ENCODE data around the gene PWWP2B.

DNA sequence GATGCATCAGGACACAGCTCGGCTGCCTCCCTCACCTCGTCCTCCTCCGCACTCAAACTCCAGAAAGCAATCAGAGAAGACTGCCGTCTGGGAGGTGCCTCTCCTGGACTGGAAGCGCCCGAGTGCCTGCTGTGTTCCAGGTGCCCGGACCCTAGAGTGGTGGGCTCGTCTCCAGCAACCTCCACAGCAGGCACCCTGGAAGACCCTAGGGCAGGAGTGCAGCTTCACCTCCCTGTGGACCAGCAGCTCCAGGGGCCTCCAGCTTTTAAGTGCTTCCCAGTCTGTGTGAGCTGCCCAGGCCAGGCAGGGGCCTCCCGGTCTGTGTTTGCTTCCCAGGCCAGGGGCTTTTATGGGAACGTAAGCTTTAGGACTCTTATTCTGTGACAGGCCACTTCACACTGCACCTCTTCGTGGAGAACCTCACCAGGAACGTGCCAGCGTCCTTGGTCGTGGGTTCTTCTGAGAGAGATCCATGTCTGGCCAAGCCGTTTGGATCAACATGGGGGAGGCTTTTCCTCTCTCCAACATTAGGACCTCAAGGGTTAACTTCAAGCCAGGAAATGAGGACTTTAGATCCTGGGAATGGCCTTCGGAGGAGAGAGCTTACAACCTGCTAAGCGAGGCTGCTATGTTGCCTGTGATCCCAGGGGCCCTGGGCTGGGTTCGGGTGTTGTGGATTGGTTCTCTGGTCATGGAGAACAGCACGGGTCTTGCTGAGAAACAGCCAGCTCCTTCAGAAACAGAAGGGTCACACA lies 5.9 kb upstream of the PWWP2B start:
- TF ChIP-seq CTCF (IDR thresholded peaks at IDR 0.05) (no peak), POLR2A (IDR thresholded peaks at IDR 0.05; ENCODE audit: low read depth) (no peak)

Measured in esophagus muscularis mucosa (tissue), 3 donors.